GM10248 (cell line): ENCODE measurements around the gene LGALS3BP.
A peak's percentile ranks its signal among the peaks of the same experiment; 100 is the strongest.

Experiments used
- CTCF ChIA-PET: fragments of 300-600 bp; sonication (Branson Sonifier 250); formaldehyde crosslinking; extraction: SDS; loops from one replicate; lab custom pipeline; 2021; ENCODE audit warnings: antibody characterized with exemption; lab: Yijun Ruan, JAX
- POLR2A ChIA-PET: fragments of 350-650 bp; sonication (Branson Sonifier 250); formaldehyde crosslinking; extraction: SDS; loops from one replicate; lab custom pipeline; 2020; ENCODE audit warnings: antibody characterized with exemption; lab: Yijun Ruan, JAX
- DNase-seq: peaks from one replicate; pipeline ENCODE4 v3.0.0; 2012; ENCODE audit errors: extremely low spot score
- CTCF ChIP-seq: IDR thresholded peaks from 2 replicates; pipeline ENCODE4 v1.5.1; 2012; ENCODE audit warnings: mild to moderate bottlenecking, low read depth; ENCODE audit errors: extremely low read depth, missing control alignments, control extremely low read depth

The LGALS3BP gene

GRCh38 chr17:78970834-78971755 is 8.6 kb downstream of the LGALS3BP start:
- POLR2A ChIA-PET: no interaction called here
- CTCF ChIA-PET: interaction anchor here (0.8 to 3.7 kb wide), 31 partner anchors 8 to 482 kb away, joined by 3 to 49 read pairs (median 5); partner anchors contain the start of genes CANT1 and LGALS3BP
- DNase-seq: peak; percentile 87
- TF ChIP-seq CTCF: peak; percentile 89

- POLR2A ChIA-PET: no interaction called here
- no peak for TF ChIP-seq CTCF
- CTCF ChIA-PET: interaction anchor here (1.3 to 3.7 kb wide), 6 partner anchors 9 to 105 kb away, joined by 3 to 49 read pairs (median 18); partner anchors contain the start of gene LGALS3BP
- no peak for DNase-seq
Observed at GRCh38 chr17:78969865-78970264, 9.9 kb downstream of the LGALS3BP start.

GRCh38 chr17:78967782-78968362 is 11.9 kb downstream of the LGALS3BP start:
- POLR2A ChIA-PET: no interaction called here
- CTCF ChIA-PET: no interaction called here
- TF ChIP-seq CTCF: no peak

GRCh38 chr17:78966910-78967600 is 12.7 kb downstream of the LGALS3BP start:
- no peak for TF ChIP-seq CTCF
- POLR2A ChIA-PET: no interaction called here
- no peak for DNase-seq
- CTCF ChIA-PET: interaction anchor here (1.1 kb wide), 1 partner anchor 16 kb away, joined by 3 read pairs; no protein-coding TSS in a partner anchor

More at GRCh38 chr17:78967782-78968362, 11.9 kb downstream of the LGALS3BP start:
- DNase-seq: no peak

- TF ChIP-seq CTCF: no peak
- ChIA-PET CTCF (interaction anchor here (0.9 to 2.2 kb wide), 4 partner anchors 16 to 469 kb away, joined by 3 to 9 read pairs (median 4); no protein-coding TSS in a partner anchor), POLR2A (no interaction called here)
- no peak for DNase-seq
Observed at GRCh38 chr17:78966123-78966813, 13.5 kb downstream of the LGALS3BP start.

GRCh38 chr17:78965491-78965924 is 14.2 kb downstream of the LGALS3BP start:
- TF ChIP-seq CTCF: no peak
- ChIA-PET CTCF (interaction anchor here (0.9 to 2.2 kb wide), 4 partner anchors 8 to 468 kb away, joined by 3 to 9 read pairs (median 4); no protein-coding TSS in a partner anchor), POLR2A (no interaction called here)
- no peak for DNase-seq
